ENCODE data around the gene KLLN.
A peak's percentile ranks its signal among the peaks of the same experiment; 100 is the strongest.

GRCh38 chr10:87861953-87862678, 1.2 kb downstream of the KLLN start:
- TF ChIP-seq, protein P1, sequence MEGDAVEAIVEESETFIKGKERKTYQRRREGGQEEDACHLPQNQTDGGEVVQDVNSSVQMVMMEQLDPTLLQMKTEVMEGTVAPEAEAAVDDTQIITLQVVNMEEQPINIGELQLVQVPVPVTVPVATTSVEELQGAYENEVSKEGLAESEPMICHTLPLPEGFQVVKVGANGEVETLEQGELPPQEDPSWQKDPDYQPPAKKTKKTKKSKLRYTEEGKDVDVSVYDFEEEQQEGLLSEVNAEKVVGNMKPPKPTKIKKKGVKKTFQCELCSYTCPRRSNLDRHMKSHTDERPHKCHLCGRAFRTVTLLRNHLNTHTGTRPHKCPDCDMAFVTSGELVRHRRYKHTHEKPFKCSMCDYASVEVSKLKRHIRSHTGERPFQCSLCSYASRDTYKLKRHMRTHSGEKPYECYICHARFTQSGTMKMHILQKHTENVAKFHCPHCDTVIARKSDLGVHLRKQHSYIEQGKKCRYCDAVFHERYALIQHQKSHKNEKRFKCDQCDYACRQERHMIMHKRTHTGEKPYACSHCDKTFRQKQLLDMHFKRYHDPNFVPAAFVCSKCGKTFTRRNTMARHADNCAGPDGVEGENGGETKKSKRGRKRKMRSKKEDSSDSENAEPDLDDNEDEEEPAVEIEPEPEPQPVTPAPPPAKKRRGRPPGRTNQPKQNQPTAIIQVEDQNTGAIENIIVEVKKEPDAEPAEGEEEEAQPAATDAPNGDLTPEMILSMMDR (IDR thresholded peaks at IDR 0.05), result peak in 1 of 5 experiments; percentile 24
- TF ChIP-seq POLR2AphosphoS5 (IDR thresholded peaks at IDR 0.05), result peak; percentile 81 to 90 (median 89)

Data from transverse colon (tissue), 4 donors.